Sigmoid colon (tissue), 7 donors: ENCODE data around the gene ADAMTS14. TPM values are rescaled to one million over a fixed set of nuclear protein-coding genes. Genes with fewer than 3 reads are reported as not detected.

Experiments
- DNase-seq: peaks from one replicate; pipeline ENCODE4 v3.0.0-alpha.2; 2019
- H3K27ac ChIP-seq, 4 donors: fragments of 200-600 bp; sonication (generic); one replicate each; pipeline ENCODE4 v1.5.1; 2016 to 2019; ENCODE audit warnings: mild to moderate bottlenecking in 1 of 4
- H3K27me3 ChIP-seq, 3 donors: fragments of 200-600 bp; sonication (generic); one replicate each; pipeline ENCODE4 v1.5.1; 2019; ENCODE audit warnings: mild to moderate bottlenecking in 1 of 3
- H3K36me3 ChIP-seq, 4 donors: fragments of 200-600 bp; sonication (generic); one replicate each; pipeline ENCODE4 v1.5.1; 2016 to 2019
- H3K4me1 ChIP-seq, 4 donors: fragments of 200-600 bp; sonication (generic); one replicate each; pipeline ENCODE4 v1.5.1; 2017 to 2019
- H3K4me3 ChIP-seq, 4 donors: fragments of 200-600 bp; sonication (generic); one replicate each; pipeline ENCODE4 v1.5.1; 2017 to 2019; ENCODE audit warnings: mild to moderate bottlenecking in 2 of 4, moderate library complexity in 1 of 4
- H3K9me3 ChIP-seq, 4 donors: fragments of 200-600 bp in 3 of 4; sonication (generic) in 3 of 4; one replicate each; pipeline versions ENCODE4 v1.5.1 to v1.6.1; 2013 to 2019
- CTCF ChIP-seq, 4 experiments: fragments of 450-650 bp in 3 of 4; fragments of 200-600 bp in 1 of 4; IDR thresholded peaks; one replicate each; pipeline ENCODE4 v1.5.1; 2016 to 2019; ENCODE audit warnings: antibody characterized with exemption in 4 of 4, mild to moderate bottlenecking in 3 of 4, moderate library complexity in 2 of 4
- EP300 ChIP-seq, 4 donors: sonication (generic); formaldehyde crosslinking; IDR thresholded peaks; one replicate each; pipeline ENCODE4 v1.6.1; 2017; ENCODE audit warnings: antibody characterized with exemption in 4 of 4
- POLR2A ChIP-seq, 2 donors: fragments of 450-650 bp; IDR thresholded peaks; one replicate each; pipeline ENCODE4 v1.6.1; 2016; ENCODE audit warnings: antibody characterized with exemption in 2 of 2, mild to moderate bottlenecking in 2 of 2, moderate library complexity in 2 of 2
- POLR2AphosphoS5 ChIP-seq, 4 donors: sonication (generic); formaldehyde crosslinking; IDR thresholded peaks; one replicate each; pipeline ENCODE4 v1.6.1; 2017; ENCODE audit warnings: antibody characterized with exemption in 4 of 4
- WGBS, 2 donors: extraction: QIAGEN DNeasy Blood & Tissue Kit; methylation state at CpG; one replicate each; pipeline ENCODE4 v1.1.7; 2013; 5-methylcytosine and 5-hydroxymethylcytosine counted together
- intact Hi-C: fragments of 100-400 bp; cut with DNase I; formaldehyde crosslinking; loops from one replicate; pipeline ENCODE4 v1.15.1; 2023
- polyA plus RNA-seq, 3 donors: library from polyadenylated mRNA; stranded (reverse); fragments of 200-250 nt; gene quantifications; one replicate each; pipeline ENCODE4 v1.2.3, GENCODE V29; 2013
- total RNA-seq, 4 donors: library from RNA; depleted of rRNA; stranded (reverse); fragments of >200 nt; gene quantifications; one replicate each; pipeline ENCODE4 v1.1.0, GENCODE V29; 2016
- donor health status: healthy with polysubstance abuse.
- donor health status: Bipolar disorder and iron deficiency.
- donor health status: healthy.

The ADAMTS14 gene
- total and polyA plus RNA-seq, 7 donors: under 0.01 to 1.1 (median 0.50) TPM; not detected in 1

- Histone ChIP-seq H3K27me3 (peaks cover 0 to 5% (median 0%) of the 10 kb centered on the region in 3 donors), H3K9me3 (no peaks in the 10 kb centered on the region), H3K36me3 (no peaks in the 10 kb centered on the region), H3K4me1 (peaks cover 0 to 38% (median 33%) of the 10 kb centered on the region in 4 donors), H3K27ac (peak overlapping the region in 1 of 4 donors; percentile 47), H3K4me3 (no peak overlapping the region)
- WGBS, 2 donors: 79 to 84% methylated on average over 12 of the region's 12 CpGs
- intact Hi-C loops: no loop called here
- TF ChIP-seq POLR2AphosphoS5 (IDR thresholded peaks at IDR 0.05) (peak; percentile 42 to 85 (median 74)), EP300 (IDR thresholded peaks at IDR 0.05) (no peak), CTCF (IDR thresholded peaks at IDR 0.05) (no peak)
- DNase-seq: no peak
These were observed 68.3 kb downstream of the ADAMTS14 start for GRCh38 chr10:70740406-70741288.

GRCh38 chr10:70742537-70743429 lies 70.5 kb downstream of the ADAMTS14 start:
- intact Hi-C loops: no loop called here
- Histone ChIP-seq H3K36me3 (no peaks in the 10 kb centered on the region), H3K9me3 (no peaks in the 10 kb centered on the region), H3K4me3 (no peak overlapping the region), H3K4me1 (peaks cover 0 to 38% (median 33%) of the 10 kb centered on the region in 4 donors), H3K27ac (no peak overlapping the region), H3K27me3 (no peaks in the 10 kb centered on the region)
- DNase-seq: no peak
- 37 to 42% methylated on average over 8 of the region's 8 CpGs for WGBS, 2 donors
- TF ChIP-seq EP300 (IDR thresholded peaks at IDR 0.05) (no peak), CTCF (IDR thresholded peaks at IDR 0.05) (no peak), POLR2A (IDR thresholded peaks at IDR 0.05) (no peak), POLR2AphosphoS5 (IDR thresholded peaks at IDR 0.05) (peak in 1 of 4 donors; percentile 29)

- Histone ChIP-seq H3K36me3 (no peaks in the 10 kb centered on the region), H3K9me3 (no peaks in the 10 kb centered on the region), H3K27me3 (no peaks in the 10 kb centered on the region), H3K4me1 (peaks cover 0 to 38% (median 33%) of the 10 kb centered on the region in 4 donors), H3K27ac (no peak overlapping the region), H3K4me3 (no peak overlapping the region)
- 90 to 93% methylated on average over 17 of the region's 17 CpGs for WGBS, 2 donors
- intact Hi-C loops: no loop called here
- DNase-seq: no peak
- no peak for TF ChIP-seq EP300 (IDR thresholded peaks at IDR 0.05)
- TF ChIP-seq CTCF (IDR thresholded peaks at IDR 0.05): no peak
These were observed 71.1 kb downstream of the ADAMTS14 start for GRCh38 chr10:70743430-70743788.

- peaks cover 0 to 38% (median 33%) of the 10 kb centered on the region in 4 donors for H3K4me1 ChIP-seq
- TF ChIP-seq EP300 (IDR thresholded peaks at IDR 0.05): no peak
- H3K27ac ChIP-seq: no peak overlapping the region
- H3K9me3 ChIP-seq: no peaks in the 10 kb centered on the region
- peak; percentile 54 for DNase-seq
- H3K27me3 ChIP-seq: no peaks in the 10 kb centered on the region
- H3K4me3 ChIP-seq: no peak overlapping the region
- no peaks in the 10 kb centered on the region for H3K36me3 ChIP-seq
- intact Hi-C loops: no loop called here
- 90 to 92% methylated on average over 13 of the region's 13 CpGs for WGBS, 2 donors
These were observed 71.6 kb downstream of the ADAMTS14 start for GRCh38 chr10:70743879-70744278.

GRCh38 chr10:70744617-70745143 lies 72.4 kb downstream of the ADAMTS14 start:
- H3K36me3 ChIP-seq: no peaks in the 10 kb centered on the region
- no peak for TF ChIP-seq EP300 (IDR thresholded peaks at IDR 0.05)
- TF ChIP-seq CTCF (IDR thresholded peaks at IDR 0.05): no peak
- no peak for TF ChIP-seq POLR2AphosphoS5 (IDR thresholded peaks at IDR 0.05)
- no peak for TF ChIP-seq POLR2A (IDR thresholded peaks at IDR 0.05)
- H3K27me3 ChIP-seq: peaks cover 0 to 3% (median 0%) of the 10 kb centered on the region in 3 donors
- DNase-seq: peak; percentile 32
- intact Hi-C loops: no loop called here
- H3K27ac ChIP-seq: no peak overlapping the region
- WGBS, 2 donors: 63 to 72% methylated on average over 6 of the region's 6 CpGs
- peaks cover 0 to 38% (median 33%) of the 10 kb centered on the region in 4 donors for H3K4me1 ChIP-seq
- H3K9me3 ChIP-seq: no peaks in the 10 kb centered on the region
- H3K4me3 ChIP-seq: no peak overlapping the region
